ENCODE data around the gene NLRP9. TPM values are rescaled to one million over a fixed set of nuclear protein-coding genes. Genes with fewer than 3 reads are reported as not detected.
A peak's percentile ranks its signal among the peaks of the same experiment; 100 is the strongest.

The NLRP9 gene
- total and polyA plus RNA-seq, 7 experiments from 2014 or later = not detected

DNA sequence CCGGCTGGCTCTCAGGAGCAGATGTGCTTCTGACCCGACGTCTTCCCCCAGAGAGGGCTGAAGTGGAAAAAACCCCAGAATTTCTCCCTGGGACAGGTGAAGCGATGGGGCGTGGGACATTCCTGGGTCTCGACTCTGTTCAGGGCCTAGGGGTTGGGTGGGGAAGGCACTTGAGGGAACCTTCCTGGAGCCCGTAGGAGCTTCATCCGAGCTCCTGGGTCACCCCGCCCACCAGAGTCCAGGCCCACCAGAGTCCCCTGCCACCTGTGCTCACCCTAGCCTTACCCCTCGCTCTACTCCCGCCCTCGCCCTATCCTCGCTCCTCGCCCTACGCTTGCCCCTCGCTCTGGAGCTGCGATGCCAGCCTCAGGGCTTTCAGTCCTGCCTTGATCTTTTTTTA lies 39.9 kb downstream of the NLRP9 start:
- Histone ChIP-seq H3K27me3 (ENCODE audit: control insufficient read depth in 2 of 2, insufficient read depth in 2 of 2, low read length in 2 of 2) (no peaks in the 10 kb centered on the region), H3K4me1 (ENCODE audit: control insufficient read depth in 2 of 2, insufficient read depth in 2 of 2, low read length in 2 of 2) (no peaks in the 10 kb centered on the region), H3K9me3 (ENCODE audit: control insufficient read depth in 2 of 3, low read length in 3 of 3) (no peaks in the 10 kb centered on the region), H3K36me3 (ENCODE audit: control insufficient read depth in 2 of 3, insufficient read depth in 3 of 3, low read length in 3 of 3) (peaks cover 0 to 52% (median 0%) of the 10 kb centered on the region in 3 experiments), H3K27ac (ENCODE audit: low read depth, low read length) (no peak overlapping the region), H3K4me3 (ENCODE audit: low read length) (no peak overlapping the region)
- Mint-ChIP-seq H3K4me1 (peaks cover 0 to 7% (median 0%) of the 10 kb centered on the region in 7 donors), H3K27me3 (no peaks in the 10 kb centered on the region), H3K9me3 (peaks cover 0 to 1% (median 0%) of the 10 kb centered on the region in 11 donors), H3K4me3 (no peak overlapping the region), H3K36me3 (peaks cover 0 to 16% (median 8%) of the 10 kb centered on the region in 5 donors), H3K27ac (no peak overlapping the region)
- intact Hi-C loops (cut with micrococcal nuclease) = no loop called here
- no peak for ATAC-seq
- DNase-seq = no peak
- ChIA-PET POLR2A (interaction anchor here (1.1 kb wide), 1 partner anchor 27 kb away, joined by 3 read pairs; no protein-coding TSS in a partner anchor), CTCF (no interaction called here)

DNA sequence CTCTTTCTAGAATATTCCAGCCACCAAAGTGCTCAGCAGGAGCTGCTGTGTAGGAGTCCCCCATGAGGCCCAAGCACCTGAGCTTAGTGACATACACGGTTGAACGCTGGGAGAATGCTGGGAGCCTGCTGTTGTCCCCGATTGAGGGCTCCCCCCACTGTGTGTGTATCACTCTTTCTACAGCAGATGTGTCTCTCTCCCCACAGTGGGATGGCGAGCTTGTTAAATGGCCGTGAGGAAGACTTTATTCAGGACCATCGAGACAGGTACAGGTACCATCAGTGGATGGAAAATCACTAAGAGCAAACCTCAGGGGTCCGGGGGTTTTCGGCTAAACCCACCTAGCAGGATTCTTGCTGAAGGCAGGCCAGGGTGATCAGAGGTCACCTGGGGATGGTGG lies 40.5 kb downstream of the NLRP9 start:
- Histone ChIP-seq H3K27ac (ENCODE audit: low read depth, low read length) (no peak overlapping the region), H3K36me3 (ENCODE audit: control insufficient read depth in 2 of 3, insufficient read depth in 3 of 3, low read length in 3 of 3) (peaks cover 0 to 58% (median 0%) of the 10 kb centered on the region in 3 experiments), H3K4me1 (ENCODE audit: control insufficient read depth in 2 of 2, insufficient read depth in 2 of 2, low read length in 2 of 2) (no peaks in the 10 kb centered on the region), H3K9me3 (ENCODE audit: control insufficient read depth in 2 of 3, low read length in 3 of 3) (no peaks in the 10 kb centered on the region), H3K4me3 (ENCODE audit: low read length) (no peak overlapping the region), H3K27me3 (ENCODE audit: control insufficient read depth in 2 of 2, insufficient read depth in 2 of 2, low read length in 2 of 2) (no peaks in the 10 kb centered on the region)
- Mint-ChIP-seq H3K36me3 (peaks cover 0 to 19% (median 8%) of the 10 kb centered on the region in 5 donors), H3K4me1 (peaks cover 0 to 7% (median 0%) of the 10 kb centered on the region in 7 donors), H3K27ac (peak overlapping the region in 2 of 9 donors; percentile 14 to 74), H3K9me3 (peaks cover 0 to 1% (median 0%) of the 10 kb centered on the region in 11 donors), H3K4me3 (no peak overlapping the region), H3K27me3 (no peaks in the 10 kb centered on the region)
- intact Hi-C loops (cut with micrococcal nuclease) = no loop called here
- ChIA-PET POLR2A (interaction anchor here (1.1 kb wide), 1 partner anchor 27 kb away, joined by 3 read pairs; no protein-coding TSS in a partner anchor), CTCF (no interaction called here)
- no peak for DNase-seq
- no peak for ATAC-seq

DNA sequence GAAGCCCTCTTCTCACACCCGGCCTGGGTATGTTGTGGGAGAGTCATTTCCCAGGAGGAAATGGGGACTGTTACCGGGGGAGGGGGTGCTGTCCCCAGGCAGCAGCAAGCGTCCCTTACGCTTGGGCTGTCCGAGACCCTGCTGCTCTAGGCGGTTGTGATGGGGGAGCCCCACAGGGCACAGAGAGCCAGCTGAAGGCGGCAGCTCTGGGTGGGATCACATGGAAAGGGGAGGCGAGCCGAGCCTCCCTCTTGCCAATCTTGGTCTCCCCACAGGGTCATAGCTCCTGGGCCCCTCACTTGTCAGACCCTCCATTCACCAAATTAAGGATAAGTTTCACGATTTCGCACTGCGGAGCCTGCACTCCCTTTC lies 41.1 kb downstream of the NLRP9 start:
- no peaks in the 10 kb centered on the region for H3K27me3 Mint-ChIP-seq
- H3K4me1 Mint-ChIP-seq = peaks cover 0 to 7% (median 0%) of the 10 kb centered on the region in 7 donors
- no peak overlapping the region for H3K4me3 Mint-ChIP-seq
- H3K27ac ChIP-seq (ENCODE audit: low read depth, low read length) = no peak overlapping the region
- no peak for DNase-seq
- ChIA-PET CTCF (no interaction called here), POLR2A (interaction anchor here (1.1 kb wide), 1 partner anchor 26 kb away, joined by 3 read pairs; no protein-coding TSS in a partner anchor)
- no peaks in the 10 kb centered on the region for H3K27me3 ChIP-seq (ENCODE audit: control insufficient read depth in 2 of 2, insufficient read depth in 2 of 2, low read length in 2 of 2)
- intact Hi-C loops (cut with micrococcal nuclease) = no loop called here
- H3K36me3 Mint-ChIP-seq = peaks cover 0 to 19% (median 4%) of the 10 kb centered on the region in 5 donors
- ATAC-seq = no peak
- H3K9me3 ChIP-seq (ENCODE audit: control insufficient read depth in 2 of 3, low read length in 3 of 3) = no peaks in the 10 kb centered on the region
- H3K27ac Mint-ChIP-seq = peak overlapping the region in 1 of 9 donors; percentile 14
- no peaks in the 10 kb centered on the region for H3K4me1 ChIP-seq (ENCODE audit: control insufficient read depth in 2 of 2, insufficient read depth in 2 of 2, low read length in 2 of 2)
- H3K36me3 ChIP-seq (ENCODE audit: control insufficient read depth in 2 of 3, insufficient read depth in 3 of 3, low read length in 3 of 3) = peaks cover 0 to 64% (median 0%) of the 10 kb centered on the region in 3 experiments
- peaks cover 0 to 1% (median 0%) of the 10 kb centered on the region in 11 donors for H3K9me3 Mint-ChIP-seq
- H3K4me3 ChIP-seq (ENCODE audit: low read length) = no peak overlapping the region

DNA sequence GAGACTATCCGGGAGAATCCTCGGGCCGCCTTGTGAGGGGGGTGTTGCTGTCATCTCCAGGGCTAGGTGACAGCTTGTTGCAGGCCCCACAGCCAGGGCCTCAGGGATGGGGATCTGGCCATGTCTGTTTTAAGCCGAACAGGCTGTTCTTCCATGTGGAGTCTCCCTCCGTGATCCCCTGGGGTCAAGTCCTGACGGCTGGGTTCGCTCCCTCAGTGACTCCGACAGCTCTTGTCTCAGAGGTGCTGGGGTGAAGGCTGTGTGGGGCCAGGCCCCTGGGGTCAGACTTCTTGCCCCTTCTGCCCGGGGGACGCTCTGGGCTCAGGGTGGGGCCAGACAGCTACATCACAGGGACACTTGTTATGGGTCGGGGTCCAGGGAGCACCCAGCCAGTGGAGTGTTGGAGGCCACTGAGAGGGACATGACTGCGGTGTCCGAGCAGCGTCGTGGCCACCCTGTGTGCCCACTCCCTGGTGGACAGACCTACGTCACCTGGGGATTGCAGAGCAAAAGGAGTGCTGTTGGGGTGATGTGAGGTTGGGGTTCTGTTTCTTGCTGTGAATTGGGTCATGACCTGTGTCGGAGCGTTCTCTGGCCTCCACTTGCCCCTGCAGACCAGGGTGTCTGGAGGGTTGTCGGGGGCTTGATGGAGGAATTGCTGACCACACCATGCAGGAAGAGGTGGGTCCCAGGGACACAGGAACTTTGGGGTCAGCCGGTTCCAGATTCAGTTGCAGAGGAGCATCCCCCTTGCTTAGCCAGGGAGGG lies 41.7 kb downstream of the NLRP9 start:
- intact Hi-C loops (cut with micrococcal nuclease) = no loop called here
- Histone ChIP-seq H3K4me1 (ENCODE audit: control insufficient read depth in 2 of 2, insufficient read depth in 2 of 2, low read length in 2 of 2) (no peaks in the 10 kb centered on the region), H3K9me3 (ENCODE audit: control insufficient read depth in 2 of 3, low read length in 3 of 3) (no peaks in the 10 kb centered on the region), H3K27me3 (ENCODE audit: control insufficient read depth in 2 of 2, insufficient read depth in 2 of 2, low read length in 2 of 2) (no peaks in the 10 kb centered on the region), H3K27ac (ENCODE audit: low read depth, low read length) (no peak overlapping the region), H3K4me3 (ENCODE audit: low read length) (no peak overlapping the region), H3K36me3 (ENCODE audit: control insufficient read depth in 2 of 3, insufficient read depth in 3 of 3, low read length in 3 of 3) (peaks cover 0 to 70% (median 0%) of the 10 kb centered on the region in 3 experiments)
- DNase-seq (no peak), ATAC-seq (no peak)
- peaks cover 0 to 19% (median 4%) of the 10 kb centered on the region in 5 donors for H3K36me3 Mint-ChIP-seq
- no peaks in the 10 kb centered on the region for H3K27me3 Mint-ChIP-seq
- CTCF ChIA-PET = no interaction called here
- H3K4me1 Mint-ChIP-seq = peaks cover 0 to 7% (median 0%) of the 10 kb centered on the region in 7 donors
- H3K27ac Mint-ChIP-seq = no peak overlapping the region
- POLR2A ChIA-PET = no interaction called here
- peaks cover 0 to 1% (median 0%) of the 10 kb centered on the region in 11 donors for H3K9me3 Mint-ChIP-seq
- H3K4me3 Mint-ChIP-seq = no peak overlapping the region

DNA sequence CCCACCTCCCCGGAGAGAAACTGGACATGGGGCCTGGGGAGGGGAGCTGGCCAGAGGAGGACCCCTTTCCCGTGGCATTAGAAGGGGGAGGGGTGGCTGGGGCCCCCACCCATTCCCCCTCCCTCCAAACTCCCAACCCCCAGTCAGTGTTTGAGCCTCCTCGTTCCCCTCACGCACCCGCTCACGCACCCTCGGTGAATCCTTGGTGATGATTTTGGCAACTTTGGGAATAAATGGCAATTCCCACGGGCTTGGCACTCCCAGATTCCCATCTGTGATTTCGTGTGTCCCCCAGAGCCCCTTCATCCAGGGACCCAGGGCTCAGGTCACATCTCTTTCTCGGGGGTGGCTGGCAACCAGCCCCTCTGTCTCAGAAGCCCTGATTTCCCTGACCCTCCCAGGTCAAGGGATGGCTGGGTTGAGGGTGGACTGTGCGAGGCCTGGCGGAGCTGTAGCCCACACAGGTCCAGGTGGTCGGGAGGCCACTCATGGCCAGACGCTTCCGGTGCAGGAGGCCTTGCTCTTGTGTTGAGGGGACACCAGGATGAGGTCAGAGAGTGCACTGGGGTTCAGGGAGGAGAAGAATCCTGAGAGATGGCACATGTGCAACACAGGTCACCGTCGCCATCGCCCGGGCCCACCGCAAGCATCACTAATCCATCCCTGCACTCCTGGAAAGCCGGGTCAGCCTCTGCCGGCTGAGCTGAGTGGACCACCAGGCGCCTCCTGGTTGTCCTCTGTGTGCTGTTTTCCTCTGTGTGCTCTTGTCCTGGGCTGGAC lies 42.5 kb downstream of the NLRP9 start:
- H3K27ac Mint-ChIP-seq = no peak overlapping the region
- H3K36me3 Mint-ChIP-seq = peaks cover 0 to 17% (median 4%) of the 10 kb centered on the region in 5 donors
- CTCF ChIA-PET = no interaction called here
- no peaks in the 10 kb centered on the region for H3K9me3 ChIP-seq (ENCODE audit: control insufficient read depth in 2 of 3, low read length in 3 of 3)
- H3K4me1 ChIP-seq (ENCODE audit: control insufficient read depth in 2 of 2, insufficient read depth in 2 of 2, low read length in 2 of 2) = no peaks in the 10 kb centered on the region
- H3K9me3 Mint-ChIP-seq = peaks cover 0 to 1% (median 0%) of the 10 kb centered on the region in 11 donors
- DNase-seq (no peak), ATAC-seq (no peak)
- H3K27me3 Mint-ChIP-seq = no peaks in the 10 kb centered on the region
- POLR2A ChIA-PET = no interaction called here
- peaks cover 0 to 75% (median 4%) of the 10 kb centered on the region in 3 experiments for H3K36me3 ChIP-seq (ENCODE audit: control insufficient read depth in 2 of 3, insufficient read depth in 3 of 3, low read length in 3 of 3)
- intact Hi-C loops (cut with micrococcal nuclease) = no loop called here
- no peak overlapping the region for H3K4me3 ChIP-seq (ENCODE audit: low read length)
- H3K4me3 Mint-ChIP-seq = no peak overlapping the region
- H3K27me3 ChIP-seq (ENCODE audit: control insufficient read depth in 2 of 2, insufficient read depth in 2 of 2, low read length in 2 of 2) = no peaks in the 10 kb centered on the region
- peaks cover 0 to 7% (median 0%) of the 10 kb centered on the region in 7 donors for H3K4me1 Mint-ChIP-seq
- H3K27ac ChIP-seq (ENCODE audit: low read depth, low read length) = no peak overlapping the region

DNA sequence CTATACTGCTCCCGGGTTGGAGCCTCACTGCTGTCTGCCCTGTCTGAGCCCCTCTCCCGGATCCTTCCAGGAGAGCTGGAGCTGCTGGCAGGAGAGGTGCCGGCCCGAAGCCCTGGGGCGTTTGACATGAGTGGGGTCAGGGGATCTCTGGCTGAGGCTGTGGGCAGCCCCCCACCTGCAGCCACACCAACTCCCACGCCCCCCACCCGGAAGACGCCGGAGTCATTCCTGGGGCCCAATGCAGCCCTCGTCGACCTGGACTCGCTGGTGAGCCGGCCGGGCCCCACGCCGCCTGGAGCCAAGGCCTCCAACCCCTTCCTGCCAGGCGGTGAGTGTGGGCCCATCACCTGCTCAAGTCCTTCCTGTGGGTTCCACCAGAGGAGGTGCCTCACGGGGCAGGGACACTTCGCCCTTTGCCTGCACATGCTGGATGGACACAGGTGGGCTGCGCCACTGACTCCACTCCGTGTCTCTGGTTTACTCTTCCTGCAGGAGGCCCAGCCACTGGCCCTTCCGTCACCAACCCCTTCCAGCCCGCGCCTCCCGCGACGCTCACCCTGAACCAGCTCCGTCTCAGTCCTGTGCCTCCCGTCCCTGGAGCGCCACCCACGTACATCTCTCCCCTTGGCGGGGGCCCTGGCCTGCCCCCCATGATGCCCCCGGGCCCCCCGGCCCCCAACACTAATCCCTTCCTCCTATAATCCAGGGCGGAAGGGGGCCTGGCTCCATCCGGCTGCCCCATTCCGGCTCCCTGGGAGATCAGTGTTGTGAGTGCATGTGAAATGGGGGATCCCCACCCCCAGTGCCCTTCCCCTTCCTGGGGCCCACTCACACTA lies 43.3 kb downstream of the NLRP9 start:
- H3K27ac Mint-ChIP-seq = no peak overlapping the region

More for the DNA sequence above, 43.3 kb downstream of the NLRP9 start:
- H3K27me3 ChIP-seq (ENCODE audit: control insufficient read depth in 2 of 2, insufficient read depth in 2 of 2, low read length in 2 of 2) = no peaks in the 10 kb centered on the region
- peaks cover 0 to 80% (median 11%) of the 10 kb centered on the region in 3 experiments for H3K36me3 ChIP-seq (ENCODE audit: control insufficient read depth in 2 of 3, insufficient read depth in 3 of 3, low read length in 3 of 3)
- H3K9me3 Mint-ChIP-seq = peaks cover 0 to 1% (median 0%) of the 10 kb centered on the region in 11 donors
- DNase-seq (no peak), ATAC-seq (no peak)
- H3K36me3 Mint-ChIP-seq = peaks cover 0 to 12% (median 3%) of the 10 kb centered on the region in 5 donors
- H3K4me3 Mint-ChIP-seq = no peak overlapping the region
- POLR2A ChIA-PET = no interaction called here
- H3K27me3 Mint-ChIP-seq = no peaks in the 10 kb centered on the region
- H3K9me3 ChIP-seq (ENCODE audit: control insufficient read depth in 2 of 3, low read length in 3 of 3) = no peaks in the 10 kb centered on the region
- CTCF ChIA-PET = no interaction called here
- intact Hi-C loops (cut with micrococcal nuclease) = no loop called here
- H3K27ac ChIP-seq (ENCODE audit: low read depth, low read length) = no peak overlapping the region
- peaks cover 0 to 6% (median 0%) of the 10 kb centered on the region in 7 donors for H3K4me1 Mint-ChIP-seq
- H3K4me3 ChIP-seq (ENCODE audit: low read length) = no peak overlapping the region
- H3K4me1 ChIP-seq (ENCODE audit: control insufficient read depth in 2 of 2, insufficient read depth in 2 of 2, low read length in 2 of 2) = no peaks in the 10 kb centered on the region

All from naive thymus-derived CD4-positive, alpha-beta T cell (primary cell).